HepG2 (cell line): ENCODE data around the gene MGAT5.

ENCODE experiments used
- RFX5 ChIP-seq: IDR thresholded peaks from 2 replicates; pipeline ENCODE4 v1.6.1; 2011; ENCODE audit warnings: low read depth, low read length, improper control_type of control experiment
- TBP ChIP-seq: sonication (generic); formaldehyde crosslinking; IDR thresholded peaks from 2 replicates; pipeline ENCODE4 v1.5.0; 2020; ENCODE audit warnings: missing genetic modification reagents
- ZNF350 ChIP-seq: sonication (generic); formaldehyde crosslinking; IDR thresholded peaks from 2 replicates; pipeline ENCODE4 v1.4.0; 2020; ENCODE audit warnings: mild to moderate bottlenecking, low read depth, missing genetic modification reagents, borderline replicate concordance

- TF ChIP-seq TBP (CRISPR knock-in tag) (no peak), ZNF350 (CRISPR knock-in tag) (no peak), RFX5 (no peak)
These were observed 1.7 kb upstream of the MGAT5 start for GRCh38 chr2:134252092-134252750.
